G401 (cell line): ENCODE measurements around the gene KCNG3. TPM values are rescaled to one million over a fixed set of nuclear protein-coding genes. Genes with fewer than 3 reads are reported as not detected.
"Not testable (repeated sequence)": the region's sequence is repeated elsewhere in the genome, so short reads cannot be mapped to it uniquely, and the experiment has no call there.

Experiments used
- DNase-seq: peaks from one replicate; pipeline ENCODE4 v3.0.0-alpha.2; 2015; ENCODE audit warnings: low spot score
- in situ Hi-C: cut with HindIII; loops from 2 replicates; pipeline ENCODE4 v1.10.0; 2016; ENCODE audit warnings: low sequenced_read_pairs, mixed read lengths
- total RNA-seq: library from RNA; depleted of rRNA; stranded (reverse); fragments of >200 nt; shearing (Covaris generic); gene quantifications from 2 replicates; pipeline ENCODE4 v1.2.3, GENCODE V29; 2014

Gene KCNG3
- total RNA-seq, 1 experiment from 2014 or later: 3.4 TPM

DNA sequence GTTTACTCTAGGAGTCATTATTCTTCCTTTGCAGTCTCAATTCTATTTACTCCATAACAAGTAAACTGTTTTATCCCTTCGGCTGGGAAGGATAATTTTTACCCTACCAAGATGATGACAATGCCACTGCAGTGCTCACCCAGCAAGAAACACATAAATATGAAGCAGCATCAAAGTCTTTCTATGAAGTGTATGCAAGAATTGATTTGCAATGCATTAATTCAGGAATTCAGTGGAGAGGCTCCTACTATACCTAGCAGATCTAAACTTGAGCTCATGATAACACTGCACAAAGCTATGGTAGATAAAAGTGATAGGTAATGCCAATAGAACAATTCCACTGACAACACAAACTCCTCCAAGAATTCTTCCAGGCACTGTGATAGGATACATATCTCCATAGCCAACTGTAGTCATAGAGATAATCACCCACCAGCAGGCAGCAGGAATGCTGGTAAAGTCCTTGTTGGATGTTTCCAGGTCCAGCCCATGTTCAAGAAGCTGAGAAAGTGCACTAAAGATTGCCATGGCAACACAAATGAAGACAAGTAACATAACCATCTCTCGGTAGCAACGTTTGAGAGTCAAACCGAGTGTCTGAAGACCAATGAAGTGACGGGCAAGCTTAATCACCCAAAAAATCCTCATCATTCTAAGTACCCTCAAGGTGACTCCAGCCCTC lies 49.9 kb downstream of the KCNG3 start:
- in situ Hi-C loops: no loop called here
- DNase-seq: no peak

DNA sequence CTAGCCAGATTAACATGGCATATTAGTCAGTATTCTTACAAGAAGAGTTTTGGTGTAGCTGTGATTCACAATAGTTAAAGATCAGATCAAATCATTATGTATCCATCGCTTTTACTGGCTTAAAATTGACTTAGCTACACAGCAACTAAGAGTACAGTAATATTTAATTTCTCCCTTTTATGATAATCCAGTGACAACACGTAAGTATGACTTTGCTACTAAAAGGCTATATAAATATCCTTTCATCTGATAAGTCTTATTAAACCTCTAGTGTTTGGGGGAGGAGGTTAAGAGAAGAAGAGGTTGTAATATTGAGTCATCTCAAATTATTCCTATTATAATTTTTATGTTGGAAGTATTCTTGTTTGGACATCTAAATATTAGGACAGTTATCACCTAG lies 51.0 kb downstream of the KCNG3 start:
- DNase-seq: no peak
- in situ Hi-C loops: no loop called here

- in situ Hi-C loops: no loop called here
- DNase-seq: no peak
Observed at GRCh38 chr2:42438685-42439084, 55.1 kb downstream of the KCNG3 start.

DNA sequence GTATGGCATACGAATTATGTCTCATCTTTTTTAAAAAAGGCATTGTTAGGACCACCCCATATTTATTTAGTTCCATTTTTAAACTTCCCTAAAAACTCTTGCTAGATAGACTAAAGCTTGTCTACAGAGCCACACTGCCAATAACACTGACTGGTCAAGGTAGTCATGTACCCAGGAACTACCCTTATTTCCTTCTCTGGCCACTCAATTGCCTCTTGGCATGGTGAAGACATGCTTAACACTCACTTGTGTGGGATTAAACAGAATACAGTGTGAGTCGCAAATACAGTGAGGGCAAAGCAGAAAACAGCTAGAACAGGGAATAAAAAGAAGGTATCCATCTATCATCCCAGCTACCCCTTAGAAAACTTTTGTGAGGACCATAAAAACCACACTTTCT lies 57.4 kb downstream of the KCNG3 start:
- no peak for DNase-seq
- in situ Hi-C loops: no loop called here

DNA sequence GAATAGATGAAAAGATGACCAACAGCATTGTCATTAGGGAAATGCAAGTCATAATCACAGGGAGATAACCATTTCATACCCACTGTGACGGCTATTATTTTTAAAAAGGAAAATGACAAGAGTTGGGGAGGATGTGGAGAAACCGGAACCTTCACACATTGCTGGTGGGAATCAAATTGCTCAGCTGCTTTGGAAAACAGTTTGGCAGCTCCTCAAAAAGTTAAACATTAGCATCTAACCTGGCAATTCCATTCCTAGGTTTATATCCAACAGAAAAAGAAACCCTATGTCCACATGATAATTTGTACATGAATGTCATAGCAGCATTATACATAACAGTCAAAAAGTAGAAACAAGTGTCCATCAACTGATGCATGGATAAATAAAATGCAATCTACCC lies 58.2 kb downstream of the KCNG3 start:
- DNase-seq: no peak
- in situ Hi-C loops: no loop called here

GRCh38 chr2:42430188-42430587 lies 63.6 kb downstream of the KCNG3 start:
- no peak for DNase-seq
- in situ Hi-C loops: no loop called here

GRCh38 chr2:42429352-42429751 lies 64.4 kb downstream of the KCNG3 start:
- in situ Hi-C loops: no loop called here
- DNase-seq: no peak

DNA sequence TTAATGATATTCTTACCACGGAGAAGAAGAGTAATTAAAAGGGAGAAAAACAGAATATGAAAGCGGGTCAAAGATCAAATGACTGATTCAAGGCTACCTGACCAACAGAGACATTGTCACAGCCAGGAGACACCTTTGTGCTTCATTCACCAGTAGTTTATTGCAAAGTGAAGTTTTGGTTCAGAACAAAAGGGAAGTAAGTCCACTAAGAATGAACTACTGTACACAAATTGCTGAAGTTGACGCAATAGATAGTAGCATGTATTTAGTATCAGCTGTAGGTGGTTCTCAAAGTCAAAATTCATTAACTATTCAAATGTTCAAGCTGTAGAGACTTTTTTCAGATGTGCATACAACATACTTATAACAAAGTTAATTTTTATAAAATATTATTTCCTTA lies 68.1 kb downstream of the KCNG3 start:
- no peak for DNase-seq
- in situ Hi-C loops: no loop called here

- no peak for DNase-seq
Observed at GRCh38 chr2:42424033-42424432, 69.7 kb downstream of the KCNG3 start.

GRCh38 chr2:42421601-42422239 lies 72.1 kb downstream of the KCNG3 start:
- in situ Hi-C loops: no loop called here
- no peak for DNase-seq

More at GRCh38 chr2:42424033-42424432, 69.7 kb downstream of the KCNG3 start:
- in situ Hi-C loops: no loop called here

DNA sequence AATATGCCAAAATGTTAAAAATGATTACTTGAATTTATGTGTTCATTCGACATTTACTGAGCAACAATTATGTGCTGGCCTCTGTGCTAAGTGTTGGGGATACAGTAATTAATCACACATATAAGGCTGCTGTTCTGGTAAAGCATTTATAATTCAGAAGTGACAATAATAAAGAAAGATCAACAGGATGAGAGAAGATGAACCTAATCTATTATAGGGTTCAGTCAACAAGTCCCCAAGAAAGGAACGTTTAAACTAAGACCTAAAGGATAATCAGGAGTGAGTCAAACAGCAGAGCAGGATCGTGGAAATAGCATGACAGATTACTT lies 72.7 kb downstream of the KCNG3 start:
- in situ Hi-C loops: no loop called here
- DNase-seq: no peak

DNA sequence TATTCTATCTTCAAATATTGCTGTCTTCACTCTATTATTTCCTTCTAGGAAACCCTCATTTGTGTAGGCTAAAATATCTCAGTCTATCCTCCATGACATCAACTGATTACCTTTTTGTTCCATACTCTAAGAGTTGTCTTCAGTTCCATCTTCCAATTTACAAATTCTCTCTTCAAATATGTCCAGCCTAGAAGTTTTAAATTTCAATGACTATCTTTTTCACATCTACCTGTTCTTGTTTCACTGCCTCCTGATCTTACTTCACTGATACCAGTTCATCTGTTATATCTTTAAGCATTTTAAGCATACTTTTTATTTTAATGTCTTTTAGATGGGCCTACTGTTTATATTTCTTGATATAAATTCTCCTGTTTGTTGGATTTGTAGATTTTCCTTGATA lies 79.1 kb downstream of the KCNG3 start:
- no peak for DNase-seq
- in situ Hi-C loops: no loop called here

DNA sequence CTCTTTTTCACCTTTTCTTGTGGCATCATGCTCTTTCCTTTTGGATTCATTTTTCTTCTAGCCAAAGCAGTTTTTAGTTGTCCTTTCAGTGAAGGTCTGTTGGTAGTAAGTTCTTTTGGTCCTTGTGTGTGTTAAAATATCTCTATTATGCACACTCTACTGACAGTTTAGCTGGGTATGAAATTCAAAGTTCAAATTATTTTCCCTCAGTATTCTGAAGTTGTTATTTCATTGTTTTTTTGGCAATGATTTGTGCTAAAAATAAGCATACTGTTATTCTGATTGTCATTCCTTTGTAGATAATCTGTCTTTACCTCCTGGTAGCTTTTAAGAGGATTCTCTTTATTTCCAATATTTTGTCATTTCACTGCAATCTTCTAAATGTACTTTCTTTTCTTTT lies 79.6 kb downstream of the KCNG3 start:
- DNase-seq: no peak
- in situ Hi-C loops: no loop called here

DNA sequence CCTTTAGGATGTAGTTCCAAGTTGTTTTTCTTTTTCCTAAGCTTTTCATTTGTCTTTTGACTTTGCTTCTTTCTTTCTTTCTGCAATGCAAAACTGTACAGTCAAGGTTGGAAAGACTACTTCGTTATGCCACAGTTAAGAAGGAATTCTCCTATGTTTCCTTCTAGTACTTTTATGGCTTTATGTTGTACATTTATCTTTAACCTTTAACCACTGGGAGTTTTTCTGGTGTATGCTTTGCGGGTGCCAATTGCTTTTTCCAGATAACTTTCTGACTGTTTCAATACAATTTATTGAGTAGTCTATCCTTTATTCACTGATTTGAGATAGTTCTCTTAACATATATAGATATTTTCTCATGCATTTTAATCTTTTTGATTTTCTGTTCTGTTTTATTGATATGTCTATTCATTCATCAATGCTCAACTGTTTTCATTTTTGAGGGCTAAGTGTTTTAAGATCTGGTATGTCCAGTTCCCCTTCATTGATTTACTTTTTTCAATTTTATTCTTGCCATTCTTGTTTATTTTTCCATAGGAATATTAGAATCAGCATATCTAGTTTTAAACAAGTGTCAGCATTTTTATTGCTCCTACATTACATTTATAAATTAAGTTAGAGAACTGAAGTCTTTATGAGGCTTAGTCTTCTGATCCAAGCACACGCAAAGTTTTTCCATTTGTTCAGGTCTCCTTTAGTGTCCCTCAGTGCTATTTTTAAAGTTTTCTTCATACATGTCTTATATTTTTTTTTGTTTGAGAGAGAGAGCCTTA lies 82.9 kb downstream of the KCNG3 start:
- in situ Hi-C loops: no loop called here
- DNase-seq: no peak

DNA sequence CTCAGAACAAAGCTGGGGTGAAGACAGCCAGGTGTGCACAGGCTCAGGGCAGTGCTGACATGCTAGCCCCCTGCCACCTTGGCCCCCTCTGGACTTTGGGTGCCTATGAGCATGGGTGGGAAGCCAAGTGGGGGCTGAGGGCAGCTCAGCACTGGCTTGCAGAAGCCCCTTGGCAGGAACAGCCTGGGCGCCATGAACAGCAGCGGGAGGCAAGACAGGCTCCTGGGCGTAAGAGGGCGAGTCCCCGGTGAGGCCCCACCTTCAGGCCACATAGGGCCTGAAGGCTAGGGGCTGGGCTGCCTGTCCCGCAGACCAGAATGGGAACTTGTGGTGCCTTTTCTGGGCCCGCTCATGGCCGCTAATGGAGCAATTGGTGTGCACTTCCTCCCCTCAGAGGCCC lies 85.8 kb downstream of the KCNG3 start:
- in situ Hi-C loops: no loop called here
- DNase-seq: no peak

DNA sequence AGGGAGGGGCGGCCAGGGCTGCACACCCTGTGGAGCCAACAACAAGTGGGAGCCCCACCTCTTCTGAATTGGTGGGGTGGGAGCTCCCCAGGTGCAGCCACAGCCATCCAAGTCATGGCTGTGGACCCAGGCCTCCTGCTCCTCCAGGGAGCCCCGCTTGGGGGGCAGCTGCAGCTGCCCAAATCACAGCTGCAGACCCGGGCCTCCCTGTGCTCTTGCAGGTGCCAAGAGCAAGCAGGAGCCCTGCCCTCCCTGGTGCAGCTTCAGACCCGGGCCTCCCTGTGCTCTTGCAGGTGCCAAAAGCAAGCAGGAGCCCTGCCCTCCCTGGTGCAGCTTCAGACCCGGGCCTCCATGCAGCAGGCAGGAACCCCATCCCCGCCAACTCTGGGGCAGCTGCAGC lies 86.3 kb downstream of the KCNG3 start:
- in situ Hi-C loops: no loop called here
- DNase-seq: no peak

- DNase-seq: no peak
- in situ Hi-C loops: no loop called here
Observed at GRCh38 chr2:42404676-42405075, 89.1 kb downstream of the KCNG3 start.

- DNase-seq: no peak
- in situ Hi-C loops: no loop called here
Observed at GRCh38 chr2:42401773-42402172, 92.0 kb downstream of the KCNG3 start.

DNA sequence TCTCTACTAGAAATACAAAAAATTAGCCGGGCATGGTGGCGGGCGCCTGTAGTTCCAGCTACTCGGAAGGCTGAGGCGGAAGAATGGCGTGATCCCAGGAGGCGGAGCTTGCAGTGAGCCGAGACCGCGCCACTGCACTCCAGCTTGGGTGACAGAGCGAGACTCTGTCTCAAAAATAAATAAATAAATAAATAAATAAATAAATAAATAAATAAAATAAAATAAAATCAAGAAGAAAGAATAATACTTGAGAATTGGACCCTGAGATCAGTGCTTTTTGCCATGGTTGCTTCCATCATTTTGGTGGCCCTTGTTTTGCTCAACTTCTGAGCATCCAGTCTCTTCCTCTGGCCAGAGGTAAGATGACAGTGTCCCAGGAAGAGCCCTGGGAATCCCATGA lies 95.7 kb downstream of the KCNG3 start:
- DNase-seq: not testable (repeated sequence)
- in situ Hi-C loops: loop anchor here (5.0 kb wide), 1 partner anchor 36 kb away; the partner anchor contains the start of gene COX7A2L

- in situ Hi-C loops, DNase-seq: not testable (repeated sequence)
Observed at GRCh38 chr2:42393320-42393719, 100.5 kb downstream of the KCNG3 start.
